Choroid plexus epithelial cell (primary cell): Measurements from ENCODE around the gene CDC20.

Source experiments
- DNase-seq: peaks from one replicate; pipeline ENCODE4 v3.0.0-alpha.2; 2010; ENCODE audit warnings: low read depth
- H3K4me3 ChIP-seq: 2 replicates; pipeline ENCODE4 v1.5.1; 2011; ENCODE audit warnings: low read depth, mild to moderate bottlenecking, control low read depth, low read length, moderate library complexity
- CTCF ChIP-seq: conservative IDR thresholded peaks from 2 replicates; pipeline ENCODE4 v1.5.1; 2011; ENCODE audit warnings: low read depth, mild to moderate bottlenecking, control low read depth, inconsistent platforms, low read length, moderate library complexity

The CDC20 gene

GRCh38 chr1:43404353-43404752 is 45.6 kb downstream of the CDC20 start:
- no peak overlapping the region for H3K4me3 ChIP-seq
- TF ChIP-seq CTCF: no peak
- no peak for DNase-seq

DNA sequence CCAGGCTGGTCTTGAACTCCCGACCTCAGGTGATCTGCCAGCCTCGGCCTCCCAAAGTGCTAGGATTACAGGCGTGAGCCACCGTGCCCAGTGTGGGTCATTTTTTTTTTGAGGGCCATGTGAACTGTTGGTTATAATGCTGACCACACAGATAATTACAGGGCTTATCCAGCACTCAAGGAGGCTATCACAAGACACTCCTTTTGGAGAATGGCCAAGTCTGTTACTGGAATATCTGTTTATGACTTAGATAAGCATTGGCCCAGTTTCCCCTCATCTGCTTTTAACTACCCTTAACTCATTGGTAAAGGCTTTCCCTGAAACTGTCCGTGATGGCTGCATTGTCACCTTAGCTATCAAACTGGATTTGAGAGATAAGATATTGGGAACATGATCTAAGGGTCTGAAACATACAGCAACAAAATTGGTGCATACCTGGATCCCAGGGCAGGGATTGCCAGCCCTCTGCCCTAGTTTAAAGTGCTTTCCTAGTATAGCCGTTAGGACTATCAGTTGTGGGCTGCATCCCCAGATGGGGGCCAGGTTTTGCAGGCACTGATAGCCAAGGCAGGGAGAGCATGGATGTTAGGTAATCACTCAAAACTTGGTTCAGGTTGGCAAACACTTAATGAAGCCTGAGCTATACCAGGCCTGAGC is 46.6 kb downstream of the CDC20 start:
- no peak overlapping the region for H3K4me3 ChIP-seq
- TF ChIP-seq CTCF: no peak
- peak; percentile 46 for DNase-seq

DNA sequence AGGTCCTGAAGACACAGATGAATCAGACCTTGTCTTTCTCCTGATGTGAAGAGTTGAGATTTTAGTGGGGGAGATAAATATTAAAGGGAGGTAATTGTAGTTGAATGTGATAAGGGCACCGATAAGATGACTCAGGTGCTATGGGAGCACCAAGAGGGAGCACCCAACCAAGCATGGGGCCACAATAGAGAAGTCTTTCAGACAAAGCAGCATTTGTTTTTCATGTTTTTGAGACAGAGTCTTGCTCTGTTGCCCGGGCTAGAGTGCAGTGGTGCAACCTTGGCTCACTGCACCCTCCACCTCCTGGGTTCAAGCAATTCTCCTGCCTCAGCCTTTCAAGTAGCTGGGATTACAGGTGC is 47.1 kb downstream of the CDC20 start:
- no peak for DNase-seq
- H3K4me3 ChIP-seq: no peak overlapping the region
- TF ChIP-seq CTCF: no peak

GRCh38 chr1:43410571-43410970 is 51.8 kb downstream of the CDC20 start:
- no peak for TF ChIP-seq CTCF
- no peak overlapping the region for H3K4me3 ChIP-seq
- DNase-seq: no peak
